CD4-positive, alpha-beta T cell (primary cell): Measurements from ENCODE around the gene GPRC5D. TPM values are rescaled to one million over a fixed set of nuclear protein-coding genes. Genes with fewer than 3 reads are reported as not detected.

Experiments used
- ATAC-seq: fragments of 200-7000 bp; cut with Tn5 transposase; one replicate; pipeline ENCODE4 v1.10.0; 2022; ENCODE audit warnings: mild to moderate bottlenecking; ENCODE audit not compliant: poor library complexity
- CTCF ChIA-PET: fragments of 350-600 bp; sonication (Branson Sonifier 250); formaldehyde crosslinking; loops from one replicate; lab custom pipeline; 2021; ENCODE audit warnings: antibody characterized with exemption, inconsistent platforms; lab: Charles Lee
- POLR2A ChIA-PET: fragments of 350-600 bp; sonication (Branson Sonifier 250); formaldehyde crosslinking; loops from one replicate; lab custom pipeline; 2021; ENCODE audit warnings: antibody characterized with exemption, inconsistent platforms; lab: Charles Lee
- DNase-seq, 14 experiments: peaks; one replicate each; pipeline ENCODE4 v3.0.0-alpha.2; 2013 to 2020; ENCODE audit warnings: mixed read lengths in 2 of 14
- H3K27ac ChIP-seq, 2 donors: one replicate each; pipeline versions ENCODE4 v1.5.1 to v1.7.0; 2013; ENCODE audit warnings: low read length in 2 of 2, low read depth in 1 of 2, mild to moderate bottlenecking in 1 of 2
- H3K27me3 ChIP-seq, 2 experiments: 1 replicate in 1 of 2; 2 replicates in 1 of 2; pipeline versions ENCODE4 v1.6.1 to v1.7.0; 2013; ENCODE audit warnings: low read length in 2 of 2, control low read depth in 1 of 2, mild to moderate bottlenecking in 1 of 2, moderate library complexity in 1 of 2; ENCODE audit not compliant: insufficient read depth in 2 of 2, control insufficient read depth in 1 of 2
- H3K36me3 ChIP-seq: one replicate; pipeline ENCODE4 v1.6.1; 2013; ENCODE audit warnings: low read length, control low read depth; ENCODE audit not compliant: insufficient read depth
- H3K4me1 ChIP-seq: one replicate; pipeline ENCODE4 v1.6.1; 2013; ENCODE audit warnings: low read length, control low read depth; ENCODE audit not compliant: insufficient read depth
- H3K4me3 ChIP-seq: one replicate; pipeline ENCODE4 v1.5.1; 2013; ENCODE audit warnings: mild to moderate bottlenecking, low read length, moderate library complexity
- H3K9me3 ChIP-seq, 2 experiments: 1 replicate in 1 of 2; 2 replicates in 1 of 2; pipeline versions ENCODE4 v1.6.1 to v1.7.0; 2013; ENCODE audit warnings: low read length in 2 of 2, mild to moderate bottlenecking in 2 of 2, control low read depth in 1 of 2, moderate library complexity in 1 of 2; ENCODE audit not compliant: control insufficient read depth in 1 of 2, insufficient read depth in 1 of 2
- H3K27ac Mint-ChIP-seq: one replicate; pipeline ENCODE4 v1.8.0; 2020; ENCODE audit warnings: mixed read lengths
- H3K27me3 Mint-ChIP-seq: one replicate; pipeline ENCODE4 v1.8.0; 2021; ENCODE audit warnings: mixed read lengths
- H3K36me3 Mint-ChIP-seq: one replicate; pipeline ENCODE4 v1.8.0; 2021; ENCODE audit warnings: low read depth, mixed read lengths
- H3K4me1 Mint-ChIP-seq: one replicate; pipeline ENCODE4 v1.8.0; 2021; ENCODE audit warnings: low read depth, mixed read lengths
- H3K4me3 Mint-ChIP-seq: one replicate; pipeline ENCODE4 v1.8.0; 2020; ENCODE audit warnings: mild to moderate bottlenecking, mixed read lengths
- H3K9me3 Mint-ChIP-seq: one replicate; pipeline ENCODE4 v1.8.0; 2020; ENCODE audit warnings: mixed read lengths
- intact Hi-C, 2 experiments: fragments of 100-400 bp; cut with DNase I in 1 of 2; cut with micrococcal nuclease in 1 of 2; formaldehyde crosslinking; loops; one replicate each; pipeline versions ENCODE4 v1.15.1 to v1.9.0; 2023 to 2025; cut with DNase I, micrococcal nuclease
- total RNA-seq, 174 experiments: library from RNA in 2 of 174; stranded (reverse) in 2 of 174; gene quantifications; one replicate each; pipeline ENCODE4 v1.2.3 and lab custom pipeline; 2021 to 2026
- TF ChIP-seq, protein P1 (sequence below): fragments of 200-600 bp; IDR thresholded peaks from one replicate; pipeline ENCODE4 v1.8.0; 2022; ENCODE audit warnings: antibody characterized with exemption, mild to moderate bottlenecking

GPRC5D gene
- total RNA-seq, 2 experiments from 2014 or later = not detected

DNA sequence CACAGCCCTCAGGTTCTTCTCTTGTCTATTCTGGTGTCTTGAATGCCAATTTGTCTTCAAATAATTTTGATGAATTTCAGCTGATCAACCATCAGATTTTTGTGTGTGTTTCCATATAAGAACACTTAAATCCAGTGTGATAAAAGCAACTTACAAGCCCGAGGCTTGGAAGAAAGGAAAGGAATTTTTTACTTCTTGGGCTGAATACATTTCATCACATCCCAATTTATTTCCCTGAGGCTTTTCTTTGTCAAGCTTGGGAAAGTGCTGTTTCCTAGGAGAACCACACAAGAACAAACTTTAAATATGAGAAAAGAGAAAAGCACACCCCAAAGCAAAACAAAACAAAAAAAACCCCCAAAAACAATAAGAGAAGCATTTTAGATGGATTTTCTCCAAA lies 26.6 kb downstream of the GPRC5D start:
- Mint-ChIP-seq H3K4me3 (no peak overlapping the region), H3K36me3 (no peaks in the 10 kb centered on the region), H3K9me3 (no peaks in the 10 kb centered on the region), H3K27ac (no peak overlapping the region), H3K27me3 (no peaks in the 10 kb centered on the region), H3K4me1 (no peaks in the 10 kb centered on the region)
- peaks cover 0 to 3% of the 10 kb centered on the region in 2 experiments for H3K9me3 ChIP-seq
- no peak overlapping the region for H3K4me3 ChIP-seq
- CTCF ChIA-PET = no interaction called here
- DNase-seq (no peak), ATAC-seq (no peak)
- no peaks in the 10 kb centered on the region for H3K4me1 ChIP-seq
- POLR2A ChIA-PET = no interaction called here
- H3K36me3 ChIP-seq = no peaks in the 10 kb centered on the region
- no peak overlapping the region for H3K27ac ChIP-seq
- H3K27me3 ChIP-seq = no peaks in the 10 kb centered on the region
- intact Hi-C loops = no loop called here
- TF ChIP-seq, protein P1, sequence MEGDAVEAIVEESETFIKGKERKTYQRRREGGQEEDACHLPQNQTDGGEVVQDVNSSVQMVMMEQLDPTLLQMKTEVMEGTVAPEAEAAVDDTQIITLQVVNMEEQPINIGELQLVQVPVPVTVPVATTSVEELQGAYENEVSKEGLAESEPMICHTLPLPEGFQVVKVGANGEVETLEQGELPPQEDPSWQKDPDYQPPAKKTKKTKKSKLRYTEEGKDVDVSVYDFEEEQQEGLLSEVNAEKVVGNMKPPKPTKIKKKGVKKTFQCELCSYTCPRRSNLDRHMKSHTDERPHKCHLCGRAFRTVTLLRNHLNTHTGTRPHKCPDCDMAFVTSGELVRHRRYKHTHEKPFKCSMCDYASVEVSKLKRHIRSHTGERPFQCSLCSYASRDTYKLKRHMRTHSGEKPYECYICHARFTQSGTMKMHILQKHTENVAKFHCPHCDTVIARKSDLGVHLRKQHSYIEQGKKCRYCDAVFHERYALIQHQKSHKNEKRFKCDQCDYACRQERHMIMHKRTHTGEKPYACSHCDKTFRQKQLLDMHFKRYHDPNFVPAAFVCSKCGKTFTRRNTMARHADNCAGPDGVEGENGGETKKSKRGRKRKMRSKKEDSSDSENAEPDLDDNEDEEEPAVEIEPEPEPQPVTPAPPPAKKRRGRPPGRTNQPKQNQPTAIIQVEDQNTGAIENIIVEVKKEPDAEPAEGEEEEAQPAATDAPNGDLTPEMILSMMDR = no peak

DNA sequence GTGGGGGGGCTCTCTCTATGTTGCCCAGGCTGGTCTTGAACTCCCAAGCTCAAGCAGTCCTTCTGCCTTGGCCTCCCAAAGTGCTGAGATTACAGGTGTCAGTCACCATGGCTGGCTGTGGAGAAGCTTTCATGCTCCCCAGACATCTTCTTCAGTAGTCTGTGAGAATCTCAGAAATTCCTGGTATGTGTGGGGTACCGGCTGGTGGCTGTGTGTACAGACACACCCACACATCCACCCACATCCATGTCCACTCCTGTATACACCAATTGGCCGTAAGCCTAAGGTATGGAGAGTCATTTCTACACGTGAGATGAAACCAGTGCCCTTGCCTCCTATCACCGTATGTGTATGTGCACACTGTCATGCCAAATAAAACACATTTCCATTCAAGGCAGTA lies 27.8 kb downstream of the GPRC5D start:
- Mint-ChIP-seq H3K27ac (no peak overlapping the region), H3K4me1 (no peaks in the 10 kb centered on the region), H3K27me3 (no peaks in the 10 kb centered on the region), H3K36me3 (no peaks in the 10 kb centered on the region), H3K9me3 (no peaks in the 10 kb centered on the region), H3K4me3 (no peak overlapping the region)
- no peak for DNase-seq
- no peaks in the 10 kb centered on the region for H3K4me1 ChIP-seq
- ChIA-PET CTCF (no interaction called here), POLR2A (no interaction called here)
- TF ChIP-seq, protein P1 = no peak
- intact Hi-C loops = no loop called here
- H3K27me3 ChIP-seq = no peaks in the 10 kb centered on the region
- no peak for ATAC-seq
- peaks cover 0 to 3% of the 10 kb centered on the region in 2 experiments for H3K9me3 ChIP-seq
- no peak overlapping the region for H3K27ac ChIP-seq
- H3K36me3 ChIP-seq = no peaks in the 10 kb centered on the region
- H3K4me3 ChIP-seq = no peak overlapping the region

DNA sequence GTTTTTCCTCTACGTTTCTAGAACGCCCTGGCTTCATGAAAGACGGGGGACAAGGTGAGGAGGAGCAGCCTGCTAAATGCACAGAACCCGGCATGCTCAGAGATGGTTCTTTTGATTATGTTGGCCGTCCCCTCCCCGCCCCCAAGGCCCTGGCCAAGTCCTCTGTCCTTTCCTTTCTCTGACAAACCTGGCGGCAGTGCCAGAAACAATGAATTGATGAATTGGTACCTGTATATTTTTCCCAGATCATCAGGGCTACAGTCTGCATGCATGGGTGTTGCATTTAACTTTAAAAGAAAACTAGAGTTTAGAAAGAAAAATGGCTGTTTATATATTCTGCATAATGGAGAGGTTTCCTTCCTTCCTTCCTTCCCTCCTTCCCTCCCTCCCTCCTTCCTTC lies 29.0 kb downstream of the GPRC5D start:
- no peaks in the 10 kb centered on the region for H3K4me1 ChIP-seq
- H3K27ac Mint-ChIP-seq = no peak overlapping the region
- no peaks in the 10 kb centered on the region for H3K9me3 Mint-ChIP-seq
- no peaks in the 10 kb centered on the region for H3K36me3 Mint-ChIP-seq
- ChIA-PET POLR2A (no interaction called here), CTCF (no interaction called here)
- TF ChIP-seq, protein P1 = no peak
- no peaks in the 10 kb centered on the region for H3K36me3 ChIP-seq
- H3K4me1 Mint-ChIP-seq = no peaks in the 10 kb centered on the region
- no peak overlapping the region for H3K4me3 ChIP-seq
- H3K9me3 ChIP-seq = peaks cover 0 to 3% of the 10 kb centered on the region in 2 experiments
- DNase-seq (no peak), ATAC-seq (no peak)
- peaks cover 5% of the 10 kb centered on the region for H3K27me3 Mint-ChIP-seq
- H3K27me3 ChIP-seq = no peaks in the 10 kb centered on the region
- H3K4me3 Mint-ChIP-seq = no peak overlapping the region
- H3K27ac ChIP-seq = no peak overlapping the region
- intact Hi-C loops = no loop called here
